Measurements from ENCODE around the gene CTIF. TPM values are rescaled to one million over a fixed set of nuclear protein-coding genes. Genes with fewer than 3 reads are reported as not detected.

CTIF gene
- total RNA-seq, 1 experiment from 2014 or later: 95.8 TPM

- intact Hi-C loops (cut with micrococcal nuclease): no loop called here
- TF ChIP-seq, protein P1, sequence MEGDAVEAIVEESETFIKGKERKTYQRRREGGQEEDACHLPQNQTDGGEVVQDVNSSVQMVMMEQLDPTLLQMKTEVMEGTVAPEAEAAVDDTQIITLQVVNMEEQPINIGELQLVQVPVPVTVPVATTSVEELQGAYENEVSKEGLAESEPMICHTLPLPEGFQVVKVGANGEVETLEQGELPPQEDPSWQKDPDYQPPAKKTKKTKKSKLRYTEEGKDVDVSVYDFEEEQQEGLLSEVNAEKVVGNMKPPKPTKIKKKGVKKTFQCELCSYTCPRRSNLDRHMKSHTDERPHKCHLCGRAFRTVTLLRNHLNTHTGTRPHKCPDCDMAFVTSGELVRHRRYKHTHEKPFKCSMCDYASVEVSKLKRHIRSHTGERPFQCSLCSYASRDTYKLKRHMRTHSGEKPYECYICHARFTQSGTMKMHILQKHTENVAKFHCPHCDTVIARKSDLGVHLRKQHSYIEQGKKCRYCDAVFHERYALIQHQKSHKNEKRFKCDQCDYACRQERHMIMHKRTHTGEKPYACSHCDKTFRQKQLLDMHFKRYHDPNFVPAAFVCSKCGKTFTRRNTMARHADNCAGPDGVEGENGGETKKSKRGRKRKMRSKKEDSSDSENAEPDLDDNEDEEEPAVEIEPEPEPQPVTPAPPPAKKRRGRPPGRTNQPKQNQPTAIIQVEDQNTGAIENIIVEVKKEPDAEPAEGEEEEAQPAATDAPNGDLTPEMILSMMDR (IDR thresholded peaks at IDR 0.05; ENCODE audit: unreplicated experiment): no peak
- no peaks in the 10 kb centered on the region for H3K9me3 Mint-ChIP-seq (ENCODE audit: unreplicated experiment)
- H3K36me3 Mint-ChIP-seq (ENCODE audit: insufficient read depth, unreplicated experiment): peaks cover 6% of the 10 kb centered on the region
- no peak overlapping the region for H3K27ac Mint-ChIP-seq (ENCODE audit: low read depth, unreplicated experiment)
- ChIA-PET CTCF (no interaction called here), POLR2A (no interaction called here)
- H3K27me3 Mint-ChIP-seq (ENCODE audit: insufficient read depth, unreplicated experiment): no peaks in the 10 kb centered on the region
- BruUV-seq (replicated peaks): no TSS peak
- H3K4me3 Mint-ChIP-seq (ENCODE audit: unreplicated experiment): no peak overlapping the region
- no peak for DNase-seq (ENCODE audit: unreplicated experiment)
- peaks cover 38% of the 10 kb centered on the region for H3K4me1 Mint-ChIP-seq (ENCODE audit: insufficient read depth, unreplicated experiment)
Observed at GRCh38 chr18:48739266-48740067, 200.6 kb downstream of the CTIF start.

- no peaks in the 10 kb centered on the region for H3K9me3 Mint-ChIP-seq (ENCODE audit: unreplicated experiment)
- H3K4me1 Mint-ChIP-seq (ENCODE audit: insufficient read depth, unreplicated experiment): peaks cover 38% of the 10 kb centered on the region
- TF ChIP-seq, protein P1 (IDR thresholded peaks at IDR 0.05; ENCODE audit: unreplicated experiment): no peak
- no peak overlapping the region for H3K4me3 Mint-ChIP-seq (ENCODE audit: unreplicated experiment)
- CTCF ChIA-PET: no interaction called here
- no peaks in the 10 kb centered on the region for H3K27me3 Mint-ChIP-seq (ENCODE audit: insufficient read depth, unreplicated experiment)
- H3K36me3 Mint-ChIP-seq (ENCODE audit: insufficient read depth, unreplicated experiment): peaks cover 6% of the 10 kb centered on the region
- H3K27ac Mint-ChIP-seq (ENCODE audit: low read depth, unreplicated experiment): no peak overlapping the region
- BruUV-seq (replicated peaks): no TSS peak
- POLR2A ChIA-PET: no interaction called here
- intact Hi-C loops (cut with micrococcal nuclease): no loop called here
- DNase-seq (ENCODE audit: unreplicated experiment): no peak
Observed at GRCh38 chr18:48740068-48740440, 201.2 kb downstream of the CTIF start.

DNA sequence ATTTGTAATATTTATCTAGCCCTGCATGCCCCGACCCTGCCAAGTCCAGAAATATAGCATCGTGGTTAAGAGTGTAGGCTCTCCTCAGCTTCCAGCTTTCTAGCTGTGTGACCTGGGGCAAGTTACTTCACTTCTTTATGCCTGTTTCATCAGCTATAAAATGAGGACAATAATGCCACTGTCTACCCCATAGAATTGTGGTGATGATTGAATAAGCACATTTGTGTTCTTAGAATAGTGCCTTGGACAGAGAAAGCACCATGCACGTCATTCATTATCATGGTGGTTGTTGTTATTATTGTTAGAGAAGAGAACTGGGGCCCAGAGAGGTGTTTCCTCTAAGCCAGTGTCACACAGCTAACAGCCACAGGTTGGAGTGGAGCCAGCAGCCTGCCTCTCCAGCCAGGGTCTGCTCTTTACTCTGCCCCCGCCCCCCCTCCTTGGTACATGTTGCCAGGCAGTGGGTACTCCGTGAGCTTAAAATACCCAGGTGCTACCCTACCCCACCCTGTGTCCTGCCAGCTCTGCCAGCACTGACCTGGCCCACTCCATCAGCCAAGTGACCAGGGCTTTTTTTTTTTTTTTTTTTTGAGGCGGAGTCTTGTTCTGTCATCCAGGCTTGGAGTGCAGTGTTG is 202.1 kb downstream of the CTIF start:
- intact Hi-C loops (cut with micrococcal nuclease): no loop called here
- ChIA-PET CTCF (interaction anchor here (0.6 to 0.7 kb wide), 2 partner anchors 66 to 389 kb away, joined by 3 read pairs; no protein-coding TSS in a partner anchor), POLR2A (no interaction called here)
- H3K9me3 Mint-ChIP-seq (ENCODE audit: unreplicated experiment): no peaks in the 10 kb centered on the region
- H3K4me1 Mint-ChIP-seq (ENCODE audit: insufficient read depth, unreplicated experiment): peaks cover 38% of the 10 kb centered on the region
- H3K27ac Mint-ChIP-seq (ENCODE audit: low read depth, unreplicated experiment): no peak overlapping the region
- DNase-seq (ENCODE audit: unreplicated experiment): no peak
- no peak overlapping the region for H3K4me3 Mint-ChIP-seq (ENCODE audit: unreplicated experiment)
- peaks cover 6% of the 10 kb centered on the region for H3K36me3 Mint-ChIP-seq (ENCODE audit: insufficient read depth, unreplicated experiment)
- no peaks in the 10 kb centered on the region for H3K27me3 Mint-ChIP-seq (ENCODE audit: insufficient read depth, unreplicated experiment)
- TF ChIP-seq, protein P1 (IDR thresholded peaks at IDR 0.05; ENCODE audit: unreplicated experiment): no peak
- BruUV-seq (replicated peaks): no TSS peak

- Mint-ChIP-seq H3K27me3 (ENCODE audit: insufficient read depth, unreplicated experiment) (no peaks in the 10 kb centered on the region), H3K9me3 (ENCODE audit: unreplicated experiment) (no peaks in the 10 kb centered on the region), H3K36me3 (ENCODE audit: insufficient read depth, unreplicated experiment) (peaks cover 6% of the 10 kb centered on the region), H3K4me1 (ENCODE audit: insufficient read depth, unreplicated experiment) (peaks cover 29% of the 10 kb centered on the region), H3K27ac (ENCODE audit: low read depth, unreplicated experiment) (no peak overlapping the region), H3K4me3 (ENCODE audit: unreplicated experiment) (no peak overlapping the region)
- DNase-seq (ENCODE audit: unreplicated experiment): no peak
- intact Hi-C loops (cut with micrococcal nuclease): no loop called here
- ChIA-PET POLR2A (interaction anchor here (0.7 kb wide), 1 partner anchor 10 kb away, joined by 3 read pairs; no protein-coding TSS in a partner anchor), CTCF (interaction anchor here (0.6 to 0.7 kb wide), 3 partner anchors 67 to 1111 kb away, joined by 3 read pairs; no protein-coding TSS in a partner anchor)
- TF ChIP-seq, protein P1 (IDR thresholded peaks at IDR 0.05; ENCODE audit: unreplicated experiment): no peak
- BruUV-seq (replicated peaks): no TSS peak
Observed at GRCh38 chr18:48741866-48742265, 203.0 kb downstream of the CTIF start.

Data from MCF 10A (cell line).